Brain microvascular endothelial cell (primary cell): ENCODE measurements around the gene NTMT2.

ENCODE experiments used
- DNase-seq: peaks from one replicate; pipeline ENCODE4 v3.0.0-alpha.2; 2020
- H3K27ac ChIP-seq: fragments of 250-450 bp; sonication (Bioruptor Pico); 2 replicates; pipeline ENCODE4 v1.5.1; 2020; ENCODE audit warnings: mild to moderate bottlenecking, moderate library complexity
- H3K27me3 ChIP-seq: fragments of 250-450 bp; sonication (Bioruptor Pico); replicated peaks from 2 replicates; pipeline ENCODE4 v1.5.1; 2020; ENCODE audit warnings: mild to moderate bottlenecking
- H3K36me3 ChIP-seq: fragments of 250-450 bp; sonication (Bioruptor Pico); replicated peaks from 2 replicates; pipeline ENCODE4 v1.5.1; 2020; ENCODE audit warnings: mild to moderate bottlenecking
- H3K4me3 ChIP-seq: 2 replicates; pipeline ENCODE4 v1.5.1; 2011; ENCODE audit warnings: low read depth, mild to moderate bottlenecking, control low read depth, low read length, moderate library complexity
- in situ Hi-C: cut with HindIII; loops from 2 replicates; pipeline ENCODE4 v1.10.0; 2017; ENCODE audit warnings: low sequenced_read_pairs, low pct_ligation_motif_present
- TF ChIP-seq, protein P1 (sequence below): IDR thresholded peaks from 2 replicates; pipeline ENCODE4 v1.5.1; 2011; ENCODE audit warnings: low read depth, mild to moderate bottlenecking, moderate library complexity, low read length, control low read depth, inconsistent platforms; ENCODE audit errors: missing control alignments

Gene NTMT2

GRCh38 chr1:170122366-170122765 lies 23.4 kb upstream of the NTMT2 start:
- no peaks in the 10 kb centered on the region for H3K27me3 ChIP-seq
- TF ChIP-seq, protein P1, sequence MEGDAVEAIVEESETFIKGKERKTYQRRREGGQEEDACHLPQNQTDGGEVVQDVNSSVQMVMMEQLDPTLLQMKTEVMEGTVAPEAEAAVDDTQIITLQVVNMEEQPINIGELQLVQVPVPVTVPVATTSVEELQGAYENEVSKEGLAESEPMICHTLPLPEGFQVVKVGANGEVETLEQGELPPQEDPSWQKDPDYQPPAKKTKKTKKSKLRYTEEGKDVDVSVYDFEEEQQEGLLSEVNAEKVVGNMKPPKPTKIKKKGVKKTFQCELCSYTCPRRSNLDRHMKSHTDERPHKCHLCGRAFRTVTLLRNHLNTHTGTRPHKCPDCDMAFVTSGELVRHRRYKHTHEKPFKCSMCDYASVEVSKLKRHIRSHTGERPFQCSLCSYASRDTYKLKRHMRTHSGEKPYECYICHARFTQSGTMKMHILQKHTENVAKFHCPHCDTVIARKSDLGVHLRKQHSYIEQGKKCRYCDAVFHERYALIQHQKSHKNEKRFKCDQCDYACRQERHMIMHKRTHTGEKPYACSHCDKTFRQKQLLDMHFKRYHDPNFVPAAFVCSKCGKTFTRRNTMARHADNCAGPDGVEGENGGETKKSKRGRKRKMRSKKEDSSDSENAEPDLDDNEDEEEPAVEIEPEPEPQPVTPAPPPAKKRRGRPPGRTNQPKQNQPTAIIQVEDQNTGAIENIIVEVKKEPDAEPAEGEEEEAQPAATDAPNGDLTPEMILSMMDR, result no peak
- DNase-seq, result no peak
- no peaks in the 10 kb centered on the region for H3K36me3 ChIP-seq
- in situ Hi-C loops, result no loop called here
- no peak overlapping the region for H3K27ac ChIP-seq
- H3K4me3 ChIP-seq, result no peak overlapping the region

DNA sequence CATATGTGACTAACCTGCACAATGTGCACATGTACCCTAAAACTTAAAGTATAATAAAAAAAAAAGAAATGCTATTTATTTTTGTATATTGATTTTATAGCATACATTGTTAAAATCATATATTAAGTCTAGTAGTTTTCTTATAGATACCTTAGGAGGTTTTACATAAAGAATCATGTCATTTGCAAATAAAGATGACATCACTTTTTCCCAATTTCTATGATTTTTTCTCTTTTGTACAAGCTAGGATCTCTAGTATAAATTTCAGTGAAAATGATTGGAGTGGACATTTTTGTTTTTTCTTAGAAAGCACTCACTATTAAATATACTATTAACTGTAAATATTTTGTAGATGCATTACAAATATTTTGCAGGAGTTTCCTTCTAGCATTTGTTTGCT lies 20.5 kb upstream of the NTMT2 start:
- Histone ChIP-seq H3K27ac (no peak overlapping the region), H3K4me3 (no peak overlapping the region), H3K27me3 (no peaks in the 10 kb centered on the region), H3K36me3 (no peaks in the 10 kb centered on the region)
- DNase-seq, result no peak
- TF ChIP-seq, protein P1, result no peak
- in situ Hi-C loops, result no loop called here

DNA sequence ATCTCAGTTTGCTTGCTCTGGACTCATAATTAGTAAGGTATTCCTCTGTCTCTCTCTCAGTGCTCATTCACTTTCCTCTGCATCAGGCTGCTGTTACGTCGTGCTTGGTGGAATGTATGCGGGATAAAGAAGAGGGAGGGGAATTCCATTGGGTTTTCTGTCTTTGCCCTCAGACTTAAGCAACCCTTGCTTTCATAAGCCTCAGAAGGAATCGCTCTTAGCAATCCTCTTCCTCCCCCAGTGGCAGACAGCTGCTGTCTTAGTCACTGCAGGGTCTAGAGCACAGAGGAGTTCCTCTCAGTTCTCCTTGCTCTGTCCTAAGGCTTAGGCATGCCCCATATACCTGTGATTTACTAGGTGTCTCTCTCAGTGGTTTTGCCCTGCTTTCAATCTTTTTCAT lies 19.1 kb upstream of the NTMT2 start:
- H3K27me3 ChIP-seq, result no peaks in the 10 kb centered on the region
- TF ChIP-seq, protein P1, result peak; percentile 45
- peak overlapping the region; percentile 34 for H3K27ac ChIP-seq
- H3K36me3 ChIP-seq, result no peaks in the 10 kb centered on the region
- in situ Hi-C loops, result no loop called here
- DNase-seq, result peak; percentile 91
- H3K4me3 ChIP-seq, result no peak overlapping the region

DNA sequence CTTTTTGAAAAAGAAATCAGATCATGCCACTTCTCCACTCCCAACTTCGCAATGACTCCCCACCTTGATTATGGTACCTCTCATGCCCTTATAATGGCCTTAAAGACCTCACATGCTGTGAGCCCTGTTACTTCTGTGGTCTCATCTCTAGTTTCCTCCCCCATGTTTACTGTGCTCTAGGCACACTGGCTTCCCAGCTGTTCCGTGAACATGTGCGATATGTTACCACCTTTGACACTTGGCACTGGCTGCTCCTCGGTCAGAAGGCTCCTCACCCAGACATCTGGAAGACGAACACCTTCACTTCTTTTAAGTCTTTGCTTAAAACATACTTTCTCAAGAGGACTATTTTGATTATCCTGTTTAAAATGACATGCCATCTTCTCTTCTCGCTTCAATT lies 14.3 kb upstream of the NTMT2 start:
- H3K27me3 ChIP-seq, result no peaks in the 10 kb centered on the region
- DNase-seq, result no peak
- H3K27ac ChIP-seq, result no peak overlapping the region
- no peak overlapping the region for H3K4me3 ChIP-seq
- no peaks in the 10 kb centered on the region for H3K36me3 ChIP-seq
- TF ChIP-seq, protein P1, result no peak
- in situ Hi-C loops, result no loop called here

- H3K36me3 ChIP-seq, result no peaks in the 10 kb centered on the region
- DNase-seq, result no peak
- H3K4me3 ChIP-seq, result no peak overlapping the region
- H3K27ac ChIP-seq, result no peak overlapping the region
- in situ Hi-C loops, result no loop called here
- H3K27me3 ChIP-seq, result no peaks in the 10 kb centered on the region
- TF ChIP-seq, protein P1, result no peak
These were observed 13.8 kb upstream of the NTMT2 start for GRCh38 chr1:170131984-170132383.

- Histone ChIP-seq H3K36me3 (no peaks in the 10 kb centered on the region), H3K4me3 (no peak overlapping the region), H3K27me3 (no peaks in the 10 kb centered on the region), H3K27ac (no peak overlapping the region)
- in situ Hi-C loops, result no loop called here
- TF ChIP-seq, protein P1, result no peak
- no peak for DNase-seq
These were observed 11.8 kb upstream of the NTMT2 start for GRCh38 chr1:170133766-170134495.
